ENCODE data around the gene KRT7.

- no peak for TF ChIP-seq CTCF (IDR thresholded peaks at IDR 0.05)
- no peak for TF ChIP-seq POLR2A (IDR thresholded peaks at IDR 0.05)
- TF ChIP-seq EP300 (IDR thresholded peaks at IDR 0.05): no peak
Observed at GRCh38 chr12:52255926-52256583, 23.0 kb downstream of the KRT7 start.

Measured in tibial nerve (tissue), 4 donors.